LNCaP clone FGC (cell line): ENCODE results near the gene BRDT.

Experiments used
- DNase-seq: peaks from one replicate; pipeline ENCODE4 v3.0.0-alpha.2; 2011; ENCODE audit warnings: low read depth
- H3K4me3 ChIP-seq: 2 replicates; pipeline ENCODE4 v1.5.1; 2011; ENCODE audit warnings: mild to moderate bottlenecking, low read depth, low read length, control low read depth
- TF ChIP-seq, protein P1 (sequence below): IDR thresholded peaks from 2 replicates; pipeline ENCODE4 v1.5.1; 2012; ENCODE audit warnings: mild to moderate bottlenecking; ENCODE audit not compliant: control insufficient read depth, insufficient read depth; ENCODE audit errors: extremely low read depth

BRDT gene

DNA sequence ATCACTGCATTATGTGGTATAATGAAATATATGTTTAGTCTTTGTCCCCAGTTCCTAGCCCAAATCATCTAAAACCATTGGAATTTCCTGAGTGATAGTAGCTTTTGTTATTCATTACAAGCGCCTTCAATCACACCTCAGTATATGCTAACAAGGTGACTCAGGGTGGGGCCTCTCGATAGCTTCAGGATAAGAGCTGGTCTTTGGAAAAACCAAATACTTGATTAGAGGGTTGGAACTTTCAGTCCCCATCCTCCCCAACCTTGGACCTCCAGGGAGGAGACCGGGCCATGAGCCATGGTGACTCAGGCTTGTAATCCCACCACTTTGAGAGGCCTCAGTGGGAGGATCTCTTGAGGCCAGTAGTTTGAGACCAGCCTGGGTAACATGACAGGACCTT is 5.1 kb upstream of the BRDT start:
- TF ChIP-seq, protein P1, sequence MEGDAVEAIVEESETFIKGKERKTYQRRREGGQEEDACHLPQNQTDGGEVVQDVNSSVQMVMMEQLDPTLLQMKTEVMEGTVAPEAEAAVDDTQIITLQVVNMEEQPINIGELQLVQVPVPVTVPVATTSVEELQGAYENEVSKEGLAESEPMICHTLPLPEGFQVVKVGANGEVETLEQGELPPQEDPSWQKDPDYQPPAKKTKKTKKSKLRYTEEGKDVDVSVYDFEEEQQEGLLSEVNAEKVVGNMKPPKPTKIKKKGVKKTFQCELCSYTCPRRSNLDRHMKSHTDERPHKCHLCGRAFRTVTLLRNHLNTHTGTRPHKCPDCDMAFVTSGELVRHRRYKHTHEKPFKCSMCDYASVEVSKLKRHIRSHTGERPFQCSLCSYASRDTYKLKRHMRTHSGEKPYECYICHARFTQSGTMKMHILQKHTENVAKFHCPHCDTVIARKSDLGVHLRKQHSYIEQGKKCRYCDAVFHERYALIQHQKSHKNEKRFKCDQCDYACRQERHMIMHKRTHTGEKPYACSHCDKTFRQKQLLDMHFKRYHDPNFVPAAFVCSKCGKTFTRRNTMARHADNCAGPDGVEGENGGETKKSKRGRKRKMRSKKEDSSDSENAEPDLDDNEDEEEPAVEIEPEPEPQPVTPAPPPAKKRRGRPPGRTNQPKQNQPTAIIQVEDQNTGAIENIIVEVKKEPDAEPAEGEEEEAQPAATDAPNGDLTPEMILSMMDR: no peak
- H3K4me3 ChIP-seq: no peak overlapping the region
- no peak for DNase-seq

DNA sequence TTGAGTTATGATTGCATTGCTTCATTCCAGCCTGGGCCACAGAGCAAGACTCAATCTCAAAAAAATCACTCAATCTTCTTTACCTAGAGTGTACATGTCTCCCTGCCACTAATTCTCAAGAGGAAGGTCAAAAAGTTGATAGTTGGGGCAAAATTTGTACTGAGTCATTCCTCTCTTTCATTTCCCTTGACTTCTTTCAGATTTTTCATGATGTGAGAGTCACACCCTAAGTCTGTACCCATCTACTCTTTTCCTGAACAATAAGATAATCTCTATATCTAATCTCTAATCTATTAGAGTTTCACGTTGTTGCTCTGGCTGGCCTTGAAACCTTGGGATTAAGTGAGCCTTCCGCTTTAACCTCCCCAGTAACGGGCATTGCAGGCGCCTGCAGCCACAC is 1.1 kb upstream of the BRDT start:
- TF ChIP-seq, protein P1: no peak
- no peak for DNase-seq
- no peak overlapping the region for H3K4me3 ChIP-seq

DNA sequence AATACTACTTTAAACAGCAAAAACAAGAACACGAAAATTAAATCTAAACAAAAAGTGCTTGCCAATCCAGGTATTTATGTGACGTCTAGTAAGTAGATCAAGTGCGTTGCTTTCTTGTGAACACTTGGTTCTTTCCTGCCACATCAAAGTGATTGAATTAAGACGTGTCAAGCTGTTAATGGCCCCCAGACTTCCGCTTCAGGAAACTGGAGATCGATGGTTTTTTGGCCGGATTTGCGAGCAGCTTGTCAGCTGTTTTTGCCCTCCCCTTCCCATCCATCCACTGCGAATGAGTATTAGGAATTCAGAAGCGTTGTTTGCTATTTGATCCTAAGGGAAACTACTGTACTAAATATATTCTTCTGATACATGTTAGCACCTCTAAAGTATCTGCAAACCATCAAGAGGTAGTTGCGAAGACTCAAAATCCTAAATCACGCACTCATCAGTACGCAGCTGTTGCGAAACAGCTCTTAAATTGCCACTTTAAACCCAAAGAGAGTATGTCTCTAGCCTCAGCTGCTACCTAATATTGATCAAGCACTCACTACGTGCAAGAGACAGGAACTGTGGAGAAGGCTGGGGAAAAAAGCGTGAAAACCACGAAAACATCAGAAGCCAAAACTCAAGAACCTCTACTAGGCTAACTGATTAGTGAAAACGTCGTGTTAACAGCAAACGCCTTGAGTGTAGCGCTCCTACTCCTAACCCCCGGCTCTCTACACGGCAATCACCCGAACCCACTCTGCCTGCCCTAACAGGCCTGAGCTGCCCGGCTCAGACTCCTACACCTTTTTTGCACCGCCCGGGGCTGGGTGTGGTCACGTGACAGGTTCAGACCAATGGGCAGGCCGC is 473 bp upstream of the BRDT start:
- no peak overlapping the region for H3K4me3 ChIP-seq
- TF ChIP-seq, protein P1: no peak
- DNase-seq: no peak

DNA sequence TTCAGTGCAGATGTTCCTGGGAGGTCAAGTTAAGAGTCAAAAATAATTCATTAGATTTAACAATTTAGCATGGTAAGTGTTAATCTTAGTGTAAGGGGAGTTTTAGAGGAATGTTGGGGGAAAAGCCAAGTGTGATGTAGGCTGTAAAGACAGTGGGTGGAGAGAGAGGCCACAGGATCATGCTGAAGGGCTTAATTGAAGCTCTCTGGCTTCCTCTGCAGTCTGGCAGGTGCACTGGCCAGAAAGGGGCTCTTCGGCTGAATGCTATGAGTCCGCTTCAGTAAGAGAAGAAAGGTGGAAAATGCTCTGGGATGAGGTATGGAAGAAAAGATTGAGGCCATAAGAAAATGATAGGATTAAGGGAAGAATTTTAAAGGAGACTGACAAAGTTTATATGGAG is 3.0 kb downstream of the BRDT start:
- H3K4me3 ChIP-seq: no peak overlapping the region
- no peak for DNase-seq
- TF ChIP-seq, protein P1: no peak

DNA sequence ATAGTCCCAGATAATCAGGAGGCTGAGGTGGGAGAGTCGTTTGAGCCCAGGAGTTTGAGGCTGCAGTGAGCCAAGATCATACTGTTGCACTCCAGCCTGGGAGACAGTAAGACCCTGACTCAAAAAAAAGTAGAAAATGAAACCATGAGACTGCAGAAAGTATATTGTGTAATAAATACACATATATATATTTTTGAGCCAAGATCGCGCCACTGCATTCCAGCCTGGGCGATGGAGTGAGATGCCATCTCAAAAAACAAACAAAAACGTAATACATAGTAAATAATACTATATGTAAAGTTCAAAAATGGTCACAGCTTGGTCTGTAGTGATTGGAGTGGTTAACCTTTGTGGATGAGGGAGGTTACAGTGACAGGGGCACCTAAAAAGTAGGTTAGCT is 9.7 kb downstream of the BRDT start:
- TF ChIP-seq, protein P1: no peak

DNA sequence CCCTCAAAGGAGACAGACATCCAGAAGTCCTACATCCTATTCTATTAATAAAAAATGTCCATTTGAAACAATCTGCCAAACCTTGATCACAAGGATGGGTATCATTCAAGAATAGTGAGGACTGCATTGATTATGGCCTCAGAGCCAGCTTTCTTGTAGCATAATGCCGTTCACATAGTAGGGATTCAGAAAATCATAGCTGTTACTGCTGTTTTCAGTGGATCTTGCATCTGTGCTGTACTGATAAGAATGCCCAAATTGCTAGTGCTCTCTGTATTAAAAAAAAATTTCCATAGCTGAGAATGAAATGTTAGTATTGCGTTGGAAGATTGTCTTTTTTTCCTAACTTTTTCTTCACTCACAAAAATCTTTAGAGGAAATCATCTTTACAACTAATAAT is 19.1 kb downstream of the BRDT start:
- DNase-seq: no peak
- TF ChIP-seq, protein P1: no peak
- no peak overlapping the region for H3K4me3 ChIP-seq

More for the DNA sequence above, 9.7 kb downstream of the BRDT start:
- H3K4me3 ChIP-seq: no peak overlapping the region
- DNase-seq: peak; percentile 71

DNA sequence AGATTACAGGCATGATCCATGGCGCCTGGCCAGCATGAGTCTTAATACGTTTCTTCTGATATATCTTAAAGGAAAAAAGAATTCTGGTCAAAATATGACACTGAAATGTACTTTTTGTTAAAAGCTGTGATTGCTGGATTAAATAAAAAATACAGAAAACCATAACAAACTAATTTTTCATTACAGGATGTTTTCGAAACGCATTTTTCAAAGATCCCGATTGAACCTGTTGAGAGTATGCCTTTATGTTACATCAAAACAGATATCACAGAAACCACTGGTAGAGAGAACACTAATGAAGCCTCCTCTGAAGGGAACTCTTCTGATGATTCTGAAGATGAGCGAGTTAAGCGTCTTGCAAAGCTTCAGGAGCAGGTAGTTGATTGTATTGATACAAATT is 30.2 kb downstream of the BRDT start:
- no peak for DNase-seq
- H3K4me3 ChIP-seq: no peak overlapping the region
- TF ChIP-seq, protein P1: no peak
